CD14-positive monocyte (primary cell): ENCODE results near the gene SMCHD1. TPM values are rescaled to one million over a fixed set of nuclear protein-coding genes. Genes with fewer than 3 reads are reported as not detected.

ENCODE experiments used
- DNase-seq, 3 donors: peaks; one replicate each; pipeline ENCODE4 v3.0.0-alpha.2; 2011 to 2022
- H2AFZ ChIP-seq: 2 replicates; pipeline ENCODE4 v1.6.0; 2012; ENCODE audit warnings: mild to moderate bottlenecking, low read depth, low read length, inconsistent platforms; ENCODE audit not compliant: insufficient read depth, poor library complexity, severe bottlenecking
- H3K27ac ChIP-seq, 2 donors: 1 replicate in 1 of 2; 2 replicates in 1 of 2; pipeline ENCODE4 v1.5.1; 2012 to 2013; ENCODE audit warnings: low read length in 2 of 2, control low read depth in 1 of 2, inconsistent platforms in 1 of 2, low read depth in 1 of 2, mild to moderate bottlenecking in 1 of 2
- H3K27me3 ChIP-seq, 2 donors: one replicate each; pipeline versions ENCODE4 v1.6.0 to v1.6.1; 2011 to 2013; ENCODE audit warnings: low read length in 2 of 2; ENCODE audit not compliant: control insufficient read depth in 2 of 2, insufficient read depth in 2 of 2
- H3K36me3 ChIP-seq, 2 donors: replicated peaks in 1 of 2; 1 replicate in 1 of 2; 2 replicates in 1 of 2; pipeline versions ENCODE4 v1.5.1 to v1.6.1; 2012 to 2013; ENCODE audit warnings: low read length in 2 of 2, control low read depth in 1 of 2, inconsistent platforms in 1 of 2, mild to moderate bottlenecking in 1 of 2; ENCODE audit not compliant: insufficient read depth in 2 of 2, control insufficient read depth in 1 of 2
- H3K4me1 ChIP-seq, 2 donors: 1 replicate in 1 of 2; 2 replicates in 1 of 2; pipeline versions ENCODE4 v1.5.1 to v1.6.1; 2012 to 2013; ENCODE audit warnings: low read length in 2 of 2, control low read depth in 1 of 2, inconsistent platforms in 1 of 2, mild to moderate bottlenecking in 1 of 2, moderate library complexity in 1 of 2; ENCODE audit not compliant: insufficient read depth in 2 of 2, control insufficient read depth in 1 of 2
- H3K4me2 ChIP-seq: replicated peaks from 2 replicates; pipeline ENCODE3; 2012; ENCODE audit warnings: low read length, moderate library complexity, mild to moderate bottlenecking; ENCODE audit not compliant: poor library complexity, severe bottlenecking; ENCODE audit errors: extremely low read depth
- H3K4me3 ChIP-seq, 3 experiments: fragments of 200-600 bp in 1 of 3; sonication (generic) in 1 of 3; replicated peaks in 1 of 3; 1 replicate in 2 of 3; 2 replicates in 1 of 3; pipeline ENCODE4 v1.5.1; 2011 to 2013; ENCODE audit warnings: low read length in 3 of 3, mild to moderate bottlenecking in 3 of 3, control low read depth in 2 of 3, low read depth in 2 of 3, inconsistent platforms in 1 of 3, moderate library complexity in 1 of 3
- H3K79me2 ChIP-seq: 2 replicates; pipeline ENCODE4 v1.6.0; 2012; ENCODE audit warnings: mild to moderate bottlenecking, control low read depth, inconsistent platforms, low read length, moderate library complexity; ENCODE audit not compliant: insufficient read depth
- H3K9ac ChIP-seq: 2 replicates; pipeline ENCODE4 v1.6.0; 2017; ENCODE audit warnings: low read length, mild to moderate bottlenecking; ENCODE audit not compliant: insufficient read depth, poor library complexity, severe bottlenecking
- H3K9me3 ChIP-seq, 2 donors: replicated peaks in 1 of 2; 1 replicate in 1 of 2; 2 replicates in 1 of 2; pipeline versions ENCODE4 v1.5.1 to v1.6.1; 2012 to 2013; ENCODE audit warnings: low read length in 2 of 2, control low read depth in 1 of 2; ENCODE audit not compliant: control insufficient read depth in 1 of 2, insufficient read depth in 1 of 2
- H4K20me1 ChIP-seq: 2 replicates; pipeline ENCODE4 v1.6.0; 2012; ENCODE audit warnings: mild to moderate bottlenecking, low read length, control low read depth, moderate library complexity; ENCODE audit not compliant: insufficient read depth
- H3K27ac Mint-ChIP-seq, 7 donors: one replicate each; pipeline ENCODE4 v1.8.0; 2020; ENCODE audit warnings: mild to moderate bottlenecking in 7 of 7, mixed read lengths in 7 of 7, moderate library complexity in 6 of 7, inconsistent platforms in 2 of 7
- H3K27me3 Mint-ChIP-seq, 3 donors: one replicate each; pipeline ENCODE4 v1.8.0; 2021 to 2022; ENCODE audit warnings: low read depth in 3 of 3, mild to moderate bottlenecking in 3 of 3, mixed read lengths in 3 of 3, moderate library complexity in 3 of 3, inconsistent platforms in 1 of 3
- H3K36me3 Mint-ChIP-seq, 2 donors: one replicate each; pipeline ENCODE4 v1.8.0; 2020; ENCODE audit warnings: mixed read lengths in 2 of 2, inconsistent platforms in 1 of 2, mild to moderate bottlenecking in 1 of 2
- H3K4me1 Mint-ChIP-seq: one replicate; pipeline ENCODE4 v1.8.0; 2020; ENCODE audit warnings: mild to moderate bottlenecking, mixed read lengths
- H3K4me3 Mint-ChIP-seq, 2 donors: one replicate each; pipeline ENCODE4 v1.8.0; 2020; ENCODE audit warnings: mild to moderate bottlenecking in 2 of 2, mixed read lengths in 2 of 2, moderate library complexity in 1 of 2
- H3K9me3 Mint-ChIP-seq, 7 donors: one replicate each; pipeline ENCODE4 v1.8.0; 2020 to 2022; ENCODE audit warnings: mixed read lengths in 7 of 7, mild to moderate bottlenecking in 6 of 7, moderate library complexity in 6 of 7, inconsistent platforms in 2 of 7
- whole genome bisulfite sequencing: methylation state at CpG from one replicate; pipeline ENCODE4 v1.1.5; 2013; ENCODE audit warnings: missing lambda C conversion rate; ENCODE audit not compliant: insufficient coverage; 5-methylcytosine and 5-hydroxymethylcytosine counted together
- intact Hi-C, 2 donors: fragments of 100-400 bp; cut with micrococcal nuclease; formaldehyde crosslinking; loops; one replicate each; pipeline versions ENCODE4 v1.15.0 to v1.15.1; 2023
- polyA plus RNA-seq, 3 donors: library from polyadenylated mRNA; depleted of rRNA in 1 of 3; unstranded in 2 of 3; stranded (reverse) in 1 of 3; fragments of 300-500 nt in 2 of 3; fragments of >200 nt in 1 of 3; fragmentation: Illumina TruSeq in 2 of 3; gene quantifications; 1 replicate in 2 of 3; 2 replicates in 1 of 3; pipeline ENCODE4 v1.2.3, GENCODE V29; 2012 to 2021
- TF ChIP-seq, protein P1 (sequence below): fragments of 200-600 bp; IDR thresholded peaks from one replicate; pipeline ENCODE4 v1.8.0; 2022; ENCODE audit warnings: antibody characterized with exemption, mild to moderate bottlenecking

Gene SMCHD1
- polyA plus RNA-seq, 3 donors, result 12.7 to 45.5 (median 16.8) TPM

DNA sequence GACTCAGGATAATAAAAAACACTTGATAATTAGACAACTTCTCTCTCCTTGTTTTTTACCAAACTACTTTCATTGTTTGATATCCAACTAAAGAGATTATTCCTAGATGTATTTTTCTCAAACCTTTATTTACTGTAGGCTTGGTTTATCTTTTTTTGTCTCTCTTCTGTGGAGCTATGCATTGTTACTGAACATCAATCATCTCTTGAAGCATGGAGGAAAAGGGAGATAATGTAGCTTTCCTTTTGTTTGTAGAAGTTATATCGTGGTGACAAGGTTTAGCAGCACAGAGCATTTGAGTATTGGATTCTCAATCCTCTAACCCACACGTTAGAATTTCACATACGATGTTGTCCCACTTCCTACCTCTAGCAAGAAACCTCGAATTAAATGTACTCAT lies 41.7 kb downstream of the SMCHD1 start:
- H3K27ac Mint-ChIP-seq, result peak overlapping the region in 3 of 7 donors; percentile 26 to 62 (median 32)
- H3K9ac ChIP-seq, result no peak overlapping the region
- H3K4me1 Mint-ChIP-seq, result no peaks in the 10 kb centered on the region
- peaks cover 74 to 87% of the 10 kb centered on the region in 2 donors for H3K36me3 Mint-ChIP-seq
- H3K27me3 ChIP-seq, result no peaks in the 10 kb centered on the region
- H3K4me2 ChIP-seq, result no peak overlapping the region
- no peak overlapping the region for H2AFZ ChIP-seq
- H3K36me3 ChIP-seq, result peaks cover 96 to 100% of the 10 kb centered on the region in 2 donors
- no peaks in the 10 kb centered on the region for H3K9me3 ChIP-seq
- H3K4me3 Mint-ChIP-seq, result no peak overlapping the region
- H3K4me1 ChIP-seq, result no peaks in the 10 kb centered on the region
- intact Hi-C loops, result loop anchor here (10.0 kb wide), 2 partner anchors 68 to 78 kb away; no protein-coding TSS in a partner anchor
- TF ChIP-seq, protein P1, sequence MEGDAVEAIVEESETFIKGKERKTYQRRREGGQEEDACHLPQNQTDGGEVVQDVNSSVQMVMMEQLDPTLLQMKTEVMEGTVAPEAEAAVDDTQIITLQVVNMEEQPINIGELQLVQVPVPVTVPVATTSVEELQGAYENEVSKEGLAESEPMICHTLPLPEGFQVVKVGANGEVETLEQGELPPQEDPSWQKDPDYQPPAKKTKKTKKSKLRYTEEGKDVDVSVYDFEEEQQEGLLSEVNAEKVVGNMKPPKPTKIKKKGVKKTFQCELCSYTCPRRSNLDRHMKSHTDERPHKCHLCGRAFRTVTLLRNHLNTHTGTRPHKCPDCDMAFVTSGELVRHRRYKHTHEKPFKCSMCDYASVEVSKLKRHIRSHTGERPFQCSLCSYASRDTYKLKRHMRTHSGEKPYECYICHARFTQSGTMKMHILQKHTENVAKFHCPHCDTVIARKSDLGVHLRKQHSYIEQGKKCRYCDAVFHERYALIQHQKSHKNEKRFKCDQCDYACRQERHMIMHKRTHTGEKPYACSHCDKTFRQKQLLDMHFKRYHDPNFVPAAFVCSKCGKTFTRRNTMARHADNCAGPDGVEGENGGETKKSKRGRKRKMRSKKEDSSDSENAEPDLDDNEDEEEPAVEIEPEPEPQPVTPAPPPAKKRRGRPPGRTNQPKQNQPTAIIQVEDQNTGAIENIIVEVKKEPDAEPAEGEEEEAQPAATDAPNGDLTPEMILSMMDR, result no peak
- H3K79me2 ChIP-seq, result peaks cover 41% of the 10 kb centered on the region
- no peak for DNase-seq
- no CpG with 5 or more reads among the region's 4 CpGs for WGBS
- H3K27ac ChIP-seq, result no peak overlapping the region
- H4K20me1 ChIP-seq, result peaks cover 98% of the 10 kb centered on the region
- no peaks in the 10 kb centered on the region for H3K9me3 Mint-ChIP-seq
- H3K27me3 Mint-ChIP-seq, result no peaks in the 10 kb centered on the region
- no peak overlapping the region for H3K4me3 ChIP-seq

DNA sequence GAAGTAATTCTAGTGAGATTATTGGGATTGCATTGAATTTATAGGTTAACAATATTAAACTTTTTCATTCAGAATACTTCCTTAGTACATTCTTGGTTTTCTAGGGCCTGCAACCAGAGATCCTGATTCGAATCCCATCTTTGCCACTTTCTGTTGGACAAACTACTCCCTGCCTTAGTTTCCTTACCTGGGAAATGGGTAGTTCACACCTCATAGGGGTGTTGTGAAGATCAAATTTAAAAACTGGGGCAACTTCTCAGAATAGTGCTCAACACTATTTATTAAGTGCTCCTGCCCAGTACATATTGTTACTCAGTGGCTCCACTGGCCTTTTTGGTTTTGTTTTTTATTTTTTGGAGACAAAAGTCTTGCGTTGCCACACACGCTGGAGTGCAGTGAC lies 43.5 kb downstream of the SMCHD1 start:
- Histone ChIP-seq H3K9me3 (no peaks in the 10 kb centered on the region), H2AFZ (no peak overlapping the region), H3K36me3 (peaks cover 96 to 100% of the 10 kb centered on the region in 2 donors), H4K20me1 (peaks cover 98% of the 10 kb centered on the region), H3K79me2 (peaks cover 38% of the 10 kb centered on the region), H3K4me2 (no peak overlapping the region), H3K4me3 (no peak overlapping the region), H3K4me1 (no peaks in the 10 kb centered on the region), H3K27ac (no peak overlapping the region), H3K27me3 (no peaks in the 10 kb centered on the region), H3K9ac (no peak overlapping the region)
- TF ChIP-seq, protein P1, result no peak
- no peaks in the 10 kb centered on the region for H3K4me1 Mint-ChIP-seq
- no peaks in the 10 kb centered on the region for H3K27me3 Mint-ChIP-seq
- WGBS, result 50% methylated on average over 2 of the region's 3 CpGs
- no peaks in the 10 kb centered on the region for H3K9me3 Mint-ChIP-seq
- no peak overlapping the region for H3K4me3 Mint-ChIP-seq
- DNase-seq, result no peak
- peaks cover 75 to 83% of the 10 kb centered on the region in 2 donors for H3K36me3 Mint-ChIP-seq
- H3K27ac Mint-ChIP-seq, result peak overlapping the region in 2 of 7 donors; percentile 26 to 78
- intact Hi-C loops, result loop anchor here (10.0 kb wide), 2 partner anchors 66 to 76 kb away; no protein-coding TSS in a partner anchor
